IMR-90 (cell line): ENCODE data around the gene CAMTA1. TPM values are rescaled to one million over a fixed set of nuclear protein-coding genes. Genes with fewer than 3 reads are reported as not detected.

Experiments
- ATAC-seq: fragments of 200-7000 bp; cut with Tn5 transposase; 2 replicates; pipeline ENCODE4 v1.9.1; 2020; ENCODE audit warnings: low read depth, mild to moderate bottlenecking, moderate library complexity
- BruUV-seq: library from RNA; stranded (reverse); fragments of 400-500 nt; replicated peaks from 2 replicates; lab custom pipeline; 2021; lab: Mats Ljungman, UMichigan
- CTCF ChIA-PET: fragments of 300-600 bp; formaldehyde crosslinking; extraction: SDS; loops from one replicate; lab custom pipeline; 2021; ENCODE audit warnings: antibody characterized with exemption; lab: Yijun Ruan, JAX
- POLR2A ChIA-PET: fragments of 300-600 bp; sonication (Branson Sonifier 250); formaldehyde crosslinking; loops from one replicate; lab custom pipeline; 2022; ENCODE audit warnings: antibody characterized with exemption; ENCODE audit not compliant: unreplicated experiment; lab: Charles Lee
- DNase-seq: peaks from one replicate; pipeline ENCODE4 v3.0.0; 2013
- H2AFZ ChIP-seq: replicated peaks from 2 replicates; pipeline ENCODE3; 2013; ENCODE audit warnings: low read length, mild to moderate bottlenecking; ENCODE audit not compliant: poor library complexity
- H2AK5ac ChIP-seq: 2 replicates; pipeline ENCODE4 v1.6.1; 2013; ENCODE audit warnings: low read depth, low read length, inconsistent platforms
- H2AK9ac ChIP-seq: replicated peaks from 2 replicates; pipeline ENCODE3; 2013; ENCODE audit warnings: mild to moderate bottlenecking, low read depth, low read length, moderate library complexity; ENCODE audit not compliant: poor library complexity
- H2BK120ac ChIP-seq: 2 replicates; pipeline ENCODE4 v1.6.1; 2013; ENCODE audit warnings: low read depth, low read length, inconsistent platforms
- H2BK15ac ChIP-seq: 3 replicates; pipeline ENCODE4 v1.6.1; 2013; ENCODE audit warnings: low read depth, low read length, inconsistent platforms
- H2BK20ac ChIP-seq: 2 replicates; pipeline ENCODE4 v1.6.1; 2013; ENCODE audit warnings: low read depth, mild to moderate bottlenecking, inconsistent platforms, low read length, moderate library complexity
- H2BK5ac ChIP-seq: 2 replicates; pipeline ENCODE4 v1.6.1; 2013; ENCODE audit warnings: mild to moderate bottlenecking, low read depth, low read length, inconsistent platforms; ENCODE audit not compliant: poor library complexity, severe bottlenecking
- H3K14ac ChIP-seq: replicated peaks from 2 replicates; pipeline ENCODE4 v1.6.1; 2013; ENCODE audit warnings: low read depth, low read length, inconsistent platforms
- H3K18ac ChIP-seq: 2 replicates; pipeline ENCODE4 v1.6.1; 2013; ENCODE audit warnings: low read depth, low read length, control low read depth
- H3K23ac ChIP-seq: 2 replicates; pipeline ENCODE4 v1.6.1; 2013; ENCODE audit warnings: low read depth, low read length, inconsistent platforms
- H3K27ac ChIP-seq: 2 replicates; pipeline ENCODE4 v1.5.1; 2013; ENCODE audit warnings: mild to moderate bottlenecking, control low read depth, low read length; ENCODE audit not compliant: insufficient read depth
- H3K27me3 ChIP-seq: 2 replicates; pipeline ENCODE4 v1.6.1; 2013; ENCODE audit warnings: low read length; ENCODE audit not compliant: control insufficient read depth, insufficient read depth
- H3K36me3 ChIP-seq: 2 replicates; pipeline ENCODE4 v1.6.1; 2013; ENCODE audit warnings: low read length, mixed read lengths; ENCODE audit not compliant: control insufficient read depth, insufficient read depth
- H3K4ac ChIP-seq: 2 replicates; pipeline ENCODE4 v1.6.1; 2013; ENCODE audit warnings: low read depth, low read length, inconsistent platforms
- H3K4me1 ChIP-seq: 2 replicates; pipeline ENCODE4 v1.6.1; 2013; ENCODE audit warnings: low read length, mixed read lengths; ENCODE audit not compliant: control insufficient read depth, insufficient read depth
- H3K4me2 ChIP-seq: 2 replicates; pipeline ENCODE4 v1.6.1; 2013; ENCODE audit warnings: low read depth, mild to moderate bottlenecking, control low read depth, low read length, moderate library complexity
- H3K4me3 ChIP-seq: 2 replicates; pipeline ENCODE4 v1.5.1; 2013; ENCODE audit warnings: low read depth, mild to moderate bottlenecking, control low read depth, low read length, moderate library complexity; ENCODE audit not compliant: insufficient read depth
- H3K56ac ChIP-seq: 2 replicates; pipeline ENCODE4 v1.6.1; 2013; ENCODE audit warnings: low read length, inconsistent platforms; ENCODE audit not compliant: insufficient read depth; ENCODE audit errors: extremely low read depth
- H3K79me1 ChIP-seq, 2 experiments: 2 replicates each; pipeline ENCODE4 v1.6.1; 2013; ENCODE audit warnings: low read length in 2 of 2, inconsistent platforms in 1 of 2, low read depth in 1 of 2
- H3K9ac ChIP-seq: 2 replicates; pipeline ENCODE4 v1.6.1; 2013; ENCODE audit warnings: low read depth, low read length, control low read depth
- H3K9me1 ChIP-seq: 2 replicates; pipeline ENCODE4 v1.6.1; 2013; ENCODE audit warnings: low read length, inconsistent platforms; ENCODE audit not compliant: insufficient read depth
- H3K9me3 ChIP-seq: 2 replicates; pipeline ENCODE4 v1.6.1; 2013; ENCODE audit warnings: low read length; ENCODE audit not compliant: control insufficient read depth, insufficient read depth
- H4K20me1 ChIP-seq: 2 replicates; pipeline ENCODE4 v1.6.1; 2013; ENCODE audit warnings: low read length, inconsistent platforms; ENCODE audit not compliant: insufficient read depth
- H4K5ac ChIP-seq: 2 replicates; pipeline ENCODE4 v1.6.1; 2013; ENCODE audit warnings: mild to moderate bottlenecking, low read depth, low read length, control low read depth
- H4K8ac ChIP-seq, 2 experiments: 2 replicates each; pipeline ENCODE4 v1.6.1; 2013; ENCODE audit warnings: low read depth in 2 of 2, low read length in 2 of 2, control low read depth in 1 of 2, inconsistent platforms in 1 of 2
- H4K91ac ChIP-seq: 2 replicates; pipeline ENCODE4 v1.6.1; 2013; ENCODE audit warnings: low read depth, low read length, inconsistent platforms; ENCODE audit not compliant: insufficient read depth
- BHLHE40 ChIP-seq: fragments of 150-350 bp; IDR thresholded peaks from 2 replicates; pipeline ENCODE4 v1.6.1; 2016; ENCODE audit warnings: mild to moderate bottlenecking, low read depth, low read length
- CEBPB ChIP-seq: IDR thresholded peaks from 2 replicates; pipeline ENCODE4 v1.6.1; 2012; ENCODE audit warnings: low read depth, low read length, improper control_type of control experiment
- CHD1 ChIP-seq: IDR thresholded peaks from 2 replicates; pipeline ENCODE4 v1.6.1; 2012; ENCODE audit warnings: low read depth, low read length, improper control_type of control experiment
- FOS ChIP-seq: fragments of 150-350 bp; IDR thresholded peaks from 2 replicates; pipeline ENCODE4 v1.6.1; 2016; ENCODE audit warnings: low read depth, low read length
- MAZ ChIP-seq: IDR thresholded peaks from 2 replicates; pipeline ENCODE4 v1.6.1; 2012; ENCODE audit warnings: low read depth, mild to moderate bottlenecking, low read length, improper control_type of control experiment, moderate library complexity, borderline replicate concordance
- POLR2A ChIP-seq: IDR thresholded peaks from 2 replicates; pipeline ENCODE4 v1.6.1; 2012; ENCODE audit warnings: mild to moderate bottlenecking, low read depth, low read length
- RCOR1 ChIP-seq: IDR thresholded peaks from 2 replicates; pipeline ENCODE4 v1.6.1; 2012; ENCODE audit warnings: mild to moderate bottlenecking, low read length, improper control_type of control experiment; ENCODE audit not compliant: insufficient replicate concordance
- SMC3 ChIP-seq: fragments of 150-350 bp; IDR thresholded peaks from 2 replicates; pipeline ENCODE4 v1.6.1; 2016; ENCODE audit warnings: low read depth, mild to moderate bottlenecking, antibody characterized with exemption, low read length, moderate library complexity
- WGBS, 2 experiments: methylation state at CpG; one replicate each; pipeline versions ENCODE4 v1.1.5 to v1.1.7; 2013; ENCODE audit warnings: missing lambda C conversion rate in 2 of 2; ENCODE audit not compliant: insufficient read length in 1 of 2; ENCODE audit errors: extremely low coverage in 2 of 2; 5-methylcytosine and 5-hydroxymethylcytosine counted together
- dilution Hi-C: fragments of 300-500 bp; cut with HindIII; formaldehyde crosslinking; loops from one replicate; pipeline ENCODE4 v1.14.3; 2018; ENCODE audit warnings: low sequenced_read_pairs; ENCODE audit not compliant: unreplicated experiment
- in situ Hi-C: fragments of 300-500 bp; cut with MboI; formaldehyde crosslinking; loops from 3 replicates; pipeline ENCODE4 v1.14.3; 2019; ENCODE audit warnings: low sequenced_read_pairs, inconsistent platforms, mixed read lengths
- intact Hi-C: fragments of 100-400 bp; cut with micrococcal nuclease; formaldehyde crosslinking; loops from 2 replicates; pipeline ENCODE4 v1.10.0; 2022
- polyA plus RNA-seq, 3 experiments: library from polyadenylated mRNA; depleted of rRNA; stranded (reverse); fragments of >200 nt; gene quantifications; 2 replicates each; pipeline ENCODE4 v1.2.3, GENCODE V29; 2012; ENCODE audit warnings: low replicate concordance in 1 of 3
- total RNA-seq: library from RNA; depleted of rRNA; stranded (reverse); fragments of >200 nt; gene quantifications from 2 replicates; pipeline ENCODE4 v1.2.3, GENCODE V29; 2012
- TF ChIP-seq, protein P1 (sequence below): fragments of 150-350 bp; IDR thresholded peaks from 2 replicates; pipeline ENCODE4 v1.6.1; 2017; ENCODE audit warnings: mild to moderate bottlenecking, antibody characterized with exemption, low read length, low read depth
- TF ChIP-seq, protein P2 (sequence below): conservative IDR thresholded peaks from 2 replicates; pipeline ENCODE4 v1.5.1; 2012; ENCODE audit warnings: mild to moderate bottlenecking, low read depth, low read length, improper control_type of control experiment

CAMTA1 gene
- total and polyA plus RNA-seq, 2 of the 4 experiments (the other 2 are of a cell fraction), result 35.5 to 74.3 TPM

GRCh38 chr1:7281821-7282220 lies 496.6 kb downstream of the CAMTA1 start:
- H4K20me1 ChIP-seq, result no peaks in the 10 kb centered on the region
- no peak overlapping the region for H3K56ac ChIP-seq
- peak overlapping the region; percentile 68 for H2BK120ac ChIP-seq
- H4K5ac ChIP-seq, result peak overlapping the region; percentile 11; the same call in 1 of the 2 replicates
- intact Hi-C loops (no loop called here), dilution Hi-C loops (no loop called here), in situ Hi-C loops (no loop called here)
- H3K79me1 ChIP-seq, result no peaks in the 10 kb centered on the region
- H3K36me3 ChIP-seq, result no peaks in the 10 kb centered on the region
- CTCF ChIA-PET, result interaction anchor here (0.8 kb wide), 1 partner anchor 23 kb away, joined by 3 read pairs; no protein-coding TSS in a partner anchor
- no peak overlapping the region for H4K91ac ChIP-seq
- H3K18ac ChIP-seq, result 0 out of 2 replicates have a peak overlapping the region, but pooled peaks have one; percentile 33
- H3K9me1 ChIP-seq, result peaks cover 27% of the 10 kb centered on the region
- DNase-seq, result peak; percentile 95
- peak overlapping the region; percentile 68 for H2BK5ac ChIP-seq
- H2AK5ac ChIP-seq, result 0 out of 2 replicates have a peak overlapping the region, but pooled peaks have one; percentile 18
- TF ChIP-seq BHLHE40 (no peak), CEBPB (peak; percentile 88), POLR2A (no peak), FOS (0 out of 2 replicates have a peak, but pooled peaks have one; percentile 2), MAZ (no peak), CHD1 (no peak), RCOR1 (no peak), SMC3 (no peak)
- TF ChIP-seq, protein P1, sequence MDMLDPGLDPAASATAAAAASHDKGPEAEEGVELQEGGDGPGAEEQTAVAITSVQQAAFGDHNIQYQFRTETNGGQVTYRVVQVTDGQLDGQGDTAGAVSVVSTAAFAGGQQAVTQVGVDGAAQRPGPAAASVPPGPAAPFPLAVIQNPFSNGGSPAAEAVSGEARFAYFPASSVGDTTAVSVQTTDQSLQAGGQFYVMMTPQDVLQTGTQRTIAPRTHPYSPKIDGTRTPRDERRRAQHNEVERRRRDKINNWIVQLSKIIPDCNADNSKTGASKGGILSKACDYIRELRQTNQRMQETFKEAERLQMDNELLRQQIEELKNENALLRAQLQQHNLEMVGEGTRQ, result no peak
- TF ChIP-seq, protein P2, sequence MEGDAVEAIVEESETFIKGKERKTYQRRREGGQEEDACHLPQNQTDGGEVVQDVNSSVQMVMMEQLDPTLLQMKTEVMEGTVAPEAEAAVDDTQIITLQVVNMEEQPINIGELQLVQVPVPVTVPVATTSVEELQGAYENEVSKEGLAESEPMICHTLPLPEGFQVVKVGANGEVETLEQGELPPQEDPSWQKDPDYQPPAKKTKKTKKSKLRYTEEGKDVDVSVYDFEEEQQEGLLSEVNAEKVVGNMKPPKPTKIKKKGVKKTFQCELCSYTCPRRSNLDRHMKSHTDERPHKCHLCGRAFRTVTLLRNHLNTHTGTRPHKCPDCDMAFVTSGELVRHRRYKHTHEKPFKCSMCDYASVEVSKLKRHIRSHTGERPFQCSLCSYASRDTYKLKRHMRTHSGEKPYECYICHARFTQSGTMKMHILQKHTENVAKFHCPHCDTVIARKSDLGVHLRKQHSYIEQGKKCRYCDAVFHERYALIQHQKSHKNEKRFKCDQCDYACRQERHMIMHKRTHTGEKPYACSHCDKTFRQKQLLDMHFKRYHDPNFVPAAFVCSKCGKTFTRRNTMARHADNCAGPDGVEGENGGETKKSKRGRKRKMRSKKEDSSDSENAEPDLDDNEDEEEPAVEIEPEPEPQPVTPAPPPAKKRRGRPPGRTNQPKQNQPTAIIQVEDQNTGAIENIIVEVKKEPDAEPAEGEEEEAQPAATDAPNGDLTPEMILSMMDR, result no peak
- H4K8ac ChIP-seq, result peak overlapping the region; percentile 17 to 44; a peak in 3 of 4 replicates
- peak overlapping the region; percentile 19 for H3K27ac ChIP-seq
- WGBS, 2 experiments, result 93% methylated on average over 2 of the region's 5 CpGs; no CpG with 5 or more reads in 1 of the 2 experiments
- no peak overlapping the region for H3K9ac ChIP-seq
- peak; percentile 87 for ATAC-seq
- H3K27me3 ChIP-seq, result no peaks in the 10 kb centered on the region
- H3K23ac ChIP-seq, result 0 out of 2 replicates have a peak overlapping the region, but pooled peaks have one; percentile 1
- POLR2A ChIA-PET, result interaction anchor here (1.0 kb wide), 1 partner anchor 19 kb away, joined by 13 read pairs; no protein-coding TSS in a partner anchor
- no peak overlapping the region for H3K4me2 ChIP-seq
- H3K4me3 ChIP-seq, result no peak overlapping the region
- H2BK15ac ChIP-seq, result 0 out of 3 replicates have a peak overlapping the region, but pooled peaks have one; percentile 77
- BruUV-seq, result no TSS peak
- peak overlapping the region; percentile 38; the same call in 1 of the 2 replicates for H3K14ac ChIP-seq
- no peak overlapping the region for H2AK9ac ChIP-seq
- peaks cover 32% of the 10 kb centered on the region for H3K4me1 ChIP-seq
- no peak overlapping the region for H2AFZ ChIP-seq
- H3K4ac ChIP-seq, result peak overlapping the region; percentile 32
- H2BK20ac ChIP-seq, result peak overlapping the region; percentile 77
- H3K9me3 ChIP-seq, result no peaks in the 10 kb centered on the region
